Neural progenitor cell (in vitro differentiated cells): ENCODE results near the gene TINCR.

Source experiments
- CTCF ChIP-seq: fragments of 200-600 bp; sonication (generic); IDR thresholded peaks from 2 replicates; pipeline ENCODE4 v1.5.1; 2017; ENCODE audit warnings: antibody characterized with exemption, mild to moderate bottlenecking
- EZH2 ChIP-seq: fragments of 200-600 bp; sonication (generic); IDR thresholded peaks from 2 replicates; pipeline ENCODE4 v1.6.1; 2017; ENCODE audit warnings: antibody characterized with exemption, mild to moderate bottlenecking, moderate library complexity

- no peak for TF ChIP-seq CTCF
- TF ChIP-seq EZH2, result no peak
Measured at GRCh38 chr19:5524081-5524480, 43.7 kb downstream of the TINCR start.
